NCI-H128 (cell line): Measurements from ENCODE around the gene EEF1G.
"Not testable (repeated sequence)": the region's sequence is repeated elsewhere in the genome, so short reads cannot be mapped to it uniquely, and the experiment has no call there.

ENCODE experiments used
- DNase-seq: peaks from one replicate; lab custom pipeline; 2025; ENCODE audit not compliant: unreplicated experiment; lab: John Stamatoyannopoulos, UW

The EEF1G gene

DNA sequence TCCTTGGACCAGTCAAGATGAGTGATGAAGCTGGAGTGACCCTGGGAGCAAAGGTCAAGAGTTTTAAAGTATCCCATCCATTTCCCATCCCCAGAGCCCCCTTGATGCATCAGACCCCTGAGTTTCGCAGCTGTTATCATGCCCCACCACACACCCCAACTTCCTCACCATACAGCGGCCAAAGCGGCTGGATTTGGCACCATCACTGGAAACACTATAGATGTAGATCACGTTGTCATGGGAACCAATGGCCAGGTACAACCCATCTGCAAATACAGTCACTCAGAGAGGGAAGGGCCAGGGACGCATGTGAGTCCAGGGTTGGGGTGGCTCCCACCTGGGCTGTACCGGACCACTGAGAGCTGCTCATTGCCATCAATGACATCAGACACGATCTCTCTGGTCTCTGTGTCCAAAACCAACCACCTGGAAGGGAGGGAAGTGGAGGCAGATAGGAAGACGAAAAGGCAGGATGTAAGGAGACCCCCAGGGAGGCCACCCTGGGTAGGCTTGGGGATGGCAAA, 30.1 kb upstream of the EEF1G start:
- DNase-seq, result no peak

GRCh38 chr11:62603072-62603408, 29.3 kb upstream of the EEF1G start:
- no peak for DNase-seq

DNA sequence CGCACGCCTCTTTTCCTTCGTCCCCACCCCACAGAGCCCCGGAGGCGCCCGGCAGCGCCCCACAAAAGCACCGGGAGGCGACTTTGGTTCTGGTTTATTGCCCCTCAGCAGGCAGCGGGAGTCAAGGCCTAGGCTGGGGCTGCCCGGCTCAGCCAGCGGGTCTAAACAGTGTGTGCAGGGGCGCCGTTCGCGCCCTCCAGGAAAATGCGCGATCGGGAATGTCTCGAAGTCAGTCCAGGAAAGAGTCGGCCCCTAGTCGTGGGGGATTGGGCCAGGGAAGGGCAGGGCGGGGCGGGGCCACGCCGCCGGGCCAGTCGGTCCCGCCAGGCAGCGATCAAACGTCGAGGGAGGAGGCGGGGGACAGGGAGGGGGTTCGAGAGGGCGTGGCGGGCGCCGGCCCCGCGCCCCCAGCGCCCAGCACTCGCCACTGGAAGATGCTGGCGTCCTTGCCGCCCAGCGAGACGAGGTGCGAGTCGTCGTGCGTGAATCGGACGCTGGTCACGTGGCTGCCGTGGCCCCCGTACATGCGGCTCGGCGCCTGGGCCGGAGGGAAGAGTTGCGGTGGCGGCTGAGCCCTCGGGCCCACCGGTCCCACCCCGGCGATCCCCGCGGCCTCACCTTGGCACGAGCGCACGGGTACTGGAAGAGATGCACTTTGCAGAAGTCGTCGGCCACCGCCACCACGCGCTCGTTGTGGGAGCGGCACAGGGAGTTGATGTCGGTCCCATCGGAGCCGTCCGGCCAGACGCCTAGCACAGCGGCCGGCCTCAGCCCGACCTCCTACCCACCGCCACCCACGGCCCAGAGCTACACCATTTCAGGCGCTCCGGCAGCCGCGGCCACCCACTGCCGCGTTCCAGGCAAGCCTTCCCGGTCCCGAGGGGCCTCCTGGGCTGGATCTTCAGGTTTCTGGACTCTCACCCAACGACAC, 28.7 kb upstream of the EEF1G start:
- DNase-seq, result no peak

DNA sequence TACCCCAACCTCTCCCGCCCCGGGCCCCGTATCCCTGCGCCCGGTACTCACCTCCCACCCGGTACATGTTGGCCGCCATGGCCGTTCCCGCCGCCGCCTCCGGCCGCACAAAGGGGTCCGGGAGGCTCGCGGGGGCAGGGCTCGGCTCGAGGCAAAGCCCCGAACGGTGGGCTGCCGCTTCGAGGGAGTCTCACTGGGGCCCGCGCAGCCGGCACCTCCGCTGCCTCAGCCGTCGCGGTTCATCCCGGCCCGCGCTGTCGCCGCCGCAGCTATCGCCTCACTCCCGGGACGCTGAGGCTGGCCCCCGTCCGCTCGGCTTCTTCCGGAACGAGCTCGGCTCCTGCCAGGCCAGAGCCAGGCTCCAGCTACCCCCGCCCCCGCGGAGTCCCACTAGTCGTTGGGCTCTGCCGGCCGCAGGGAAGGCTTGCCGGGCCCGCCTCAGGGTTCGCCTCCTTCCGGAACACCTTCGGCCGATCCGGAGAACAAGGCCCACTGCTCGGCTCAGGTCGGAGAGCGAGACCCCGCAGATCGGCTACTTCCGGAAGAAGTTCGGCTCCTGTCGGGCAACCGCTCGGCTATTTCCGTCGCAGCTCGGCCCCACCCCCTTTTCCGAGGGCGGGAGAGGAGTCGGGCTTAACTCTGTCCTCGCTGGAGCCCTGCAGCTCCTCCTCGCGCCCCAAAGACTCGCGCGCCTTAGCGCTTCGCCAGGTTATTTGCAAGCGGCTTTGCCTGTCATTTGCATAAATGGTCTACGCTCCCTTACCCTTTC, 27.9 kb upstream of the EEF1G start, which contains the start of gene MTA2:
Gene MTA2 (minus strand): TSS at position 494 of the 769 bp plus-strand sequence. CDS start 415 bp downstream, at position 79.
- DNase-seq, result peak; percentile 99

GRCh38 chr11:62601122-62601371, 27.4 kb upstream of the EEF1G start:
- no peak for DNase-seq

DNA sequence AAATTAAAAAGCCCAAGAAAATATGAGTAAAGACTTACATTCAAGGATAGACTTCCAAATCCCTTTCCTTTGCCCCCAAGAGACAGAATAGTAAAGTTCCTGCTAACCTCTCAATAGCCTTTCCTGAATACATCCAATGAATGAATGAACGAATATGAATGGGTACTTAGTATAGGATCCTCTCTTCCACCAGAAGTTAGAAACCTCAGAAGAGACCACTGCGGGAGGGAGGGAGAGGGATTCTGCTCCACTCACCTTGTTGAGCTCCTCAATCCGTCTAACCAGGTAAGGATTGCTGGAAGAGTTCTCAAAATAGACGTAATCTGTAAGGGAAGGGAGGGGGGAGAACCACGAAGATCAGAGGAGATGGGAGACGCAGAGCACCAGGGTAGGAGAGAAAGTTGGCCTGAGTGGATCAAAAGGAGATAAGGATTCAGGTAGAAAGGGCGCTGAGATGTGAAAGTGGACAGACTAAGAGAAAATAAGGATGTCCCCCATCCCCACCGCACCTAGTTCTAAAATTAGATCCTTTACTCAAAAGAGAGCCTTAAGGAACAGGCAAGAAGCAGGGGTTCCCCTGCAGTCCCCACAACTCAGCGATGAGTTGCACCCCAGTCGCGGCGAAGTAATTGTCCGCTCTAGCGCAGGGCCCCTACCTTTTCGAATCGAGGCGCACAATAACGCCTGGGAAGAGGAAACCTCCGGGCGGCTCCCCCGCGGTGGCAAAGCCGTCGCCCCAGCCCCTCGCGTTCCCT, 26.9 kb upstream of the EEF1G start:
- no peak for DNase-seq

DNA sequence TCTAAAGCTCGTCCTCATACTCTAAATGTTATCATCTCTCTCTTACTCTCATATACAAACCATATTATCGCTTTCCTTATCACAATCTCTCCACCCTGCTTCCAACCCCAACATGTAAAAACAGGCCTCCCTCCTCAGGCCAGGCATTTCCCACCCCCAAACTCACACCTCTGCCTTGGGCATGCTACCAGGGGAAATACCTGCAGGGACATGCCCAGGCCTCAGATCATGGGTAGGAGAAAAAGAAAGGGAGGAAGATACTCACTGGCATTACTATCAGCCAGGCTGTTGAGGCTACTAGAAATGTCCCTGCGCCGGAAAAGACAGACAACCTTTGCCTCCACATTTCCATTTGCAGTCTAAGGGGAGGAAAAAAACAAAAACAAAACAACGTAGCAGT, 26.2 kb upstream of the EEF1G start:
- no peak for DNase-seq

- DNase-seq, result peak; percentile 79
Measured at GRCh38 chr11:62599069-62599696, 25.5 kb upstream of the EEF1G start.

DNA sequence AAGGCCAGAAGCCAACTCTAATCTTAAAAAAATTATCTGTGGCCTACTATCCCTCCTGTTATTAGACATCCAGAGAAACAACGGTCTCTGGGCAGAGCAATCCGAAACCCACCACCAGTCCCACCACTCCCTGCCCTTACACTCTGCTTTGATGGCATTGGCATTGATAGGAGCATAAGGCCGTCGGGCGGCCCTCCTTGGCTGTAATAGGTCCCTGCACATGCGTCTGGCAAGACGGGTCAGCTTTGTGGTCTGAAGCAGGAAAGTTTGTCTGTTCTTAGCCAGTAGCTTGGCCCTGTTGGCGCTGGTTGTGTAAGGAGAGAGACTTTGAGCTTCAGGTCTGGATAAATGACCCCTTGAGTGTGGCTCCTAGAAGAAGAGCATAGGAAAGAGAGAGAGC, 21.4 kb upstream of the EEF1G start:
- DNase-seq, result no peak

- DNase-seq, result peak; percentile 23
Measured at GRCh38 chr11:62593434-62594044, 19.8 kb upstream of the EEF1G start.

DNA sequence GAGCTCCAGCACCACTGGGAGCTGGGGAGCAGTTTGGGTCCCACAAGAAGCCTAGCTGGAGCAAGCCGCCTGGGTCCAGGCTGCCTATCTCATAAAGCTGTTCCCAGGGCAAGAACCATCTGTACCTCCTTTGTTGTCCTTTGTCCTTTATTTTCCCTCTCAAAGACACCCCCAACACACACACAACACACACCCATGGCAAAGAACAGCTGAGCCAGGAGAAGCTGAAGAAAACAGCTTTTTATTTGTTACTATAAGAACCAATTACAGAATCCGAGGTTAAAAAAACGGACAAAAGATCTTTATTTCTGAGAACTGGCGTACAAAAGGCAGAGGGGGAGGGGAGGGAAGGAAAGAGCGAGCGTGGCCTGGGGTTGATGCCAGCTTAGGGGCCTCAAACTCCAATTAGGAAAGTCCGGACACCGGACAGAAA, 19.3 kb upstream of the EEF1G start:
- DNase-seq, result no peak

DNA sequence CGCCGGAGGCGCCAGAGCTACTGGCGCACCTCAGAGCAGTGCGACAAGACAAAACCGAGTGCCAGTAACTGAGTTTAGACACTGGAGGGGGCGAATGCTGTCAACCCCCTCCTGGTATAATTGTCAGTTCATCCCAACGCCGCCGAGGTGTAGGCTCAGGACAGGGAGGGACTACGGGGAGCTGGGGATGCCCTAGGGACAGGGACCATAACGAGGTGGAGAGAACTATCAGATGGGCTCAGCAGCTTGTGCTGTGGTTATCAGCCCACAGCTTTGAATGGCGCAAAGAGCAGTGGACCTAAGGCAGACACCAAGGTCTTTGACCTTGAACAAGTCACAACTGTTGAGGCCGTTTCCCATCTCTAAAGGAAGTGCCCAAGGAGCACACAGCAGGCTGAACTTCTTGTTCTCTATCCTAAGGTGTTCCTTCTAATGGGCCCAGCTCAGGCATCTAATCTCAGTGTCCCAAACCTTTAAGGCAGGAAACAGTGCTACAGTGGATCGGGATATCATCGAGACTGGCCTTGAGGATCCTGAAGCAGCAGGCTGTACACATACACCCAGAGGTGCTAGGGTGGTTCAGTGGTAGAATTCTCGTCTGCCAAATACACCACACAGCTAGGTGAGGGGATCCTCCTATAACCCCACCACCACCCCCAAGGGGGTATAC, 18.6 kb upstream of the EEF1G start:
- DNase-seq, result no peak

DNA sequence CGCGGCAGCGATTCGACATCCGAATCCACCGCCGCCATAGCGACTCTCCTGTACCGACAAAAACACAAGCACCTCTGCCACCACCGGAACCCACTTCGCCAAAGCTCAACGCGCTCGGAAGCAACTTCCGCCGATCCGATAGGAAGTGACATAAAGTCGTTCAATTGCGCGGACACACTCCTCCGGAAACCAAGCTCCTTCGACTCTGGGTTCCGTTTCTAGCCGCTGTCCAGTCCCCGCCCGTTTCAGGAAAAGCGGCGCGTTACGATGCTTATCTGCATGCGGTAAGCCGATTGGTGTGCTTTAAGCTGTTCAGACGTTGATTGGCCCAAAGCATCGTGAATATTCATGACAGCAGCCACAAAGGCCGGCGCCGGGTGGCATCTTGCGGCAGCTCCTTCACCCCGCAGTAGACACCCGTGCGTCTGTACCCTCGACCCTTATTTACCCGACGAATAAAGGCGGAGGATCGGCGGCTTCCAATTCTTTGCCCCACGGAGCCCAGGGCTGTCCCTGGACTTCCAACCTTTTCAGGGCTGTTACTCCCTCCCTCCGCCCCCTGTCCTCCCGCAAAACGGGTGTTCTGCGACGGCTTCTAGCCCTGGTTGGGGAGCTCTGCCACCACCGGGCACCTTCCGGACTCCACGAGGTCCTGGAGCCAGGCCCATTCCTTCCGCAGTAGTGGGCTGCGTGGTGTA, 17.9 kb upstream of the EEF1G start, which contains the start of gene TUT1:
Gene TUT1 (minus strand): TSS at position 76 of the 698 bp plus-strand sequence. CDS start 38 bp downstream, at position 38.
- DNase-seq, result peak; percentile 98

- DNase-seq, result no peak
Measured at GRCh38 chr11:62588966-62589637, 15.4 kb upstream of the EEF1G start.

GRCh38 chr11:62585356-62585755, 11.7 kb upstream of the EEF1G start:
- not testable (repeated sequence) for DNase-seq

GRCh38 chr11:62581735-62582134, 8.0 kb upstream of the EEF1G start:
- DNase-seq, result not testable (repeated sequence)

- no peak for DNase-seq
Measured at GRCh38 chr11:62580959-62581715, 7.4 kb upstream of the EEF1G start.

DNA sequence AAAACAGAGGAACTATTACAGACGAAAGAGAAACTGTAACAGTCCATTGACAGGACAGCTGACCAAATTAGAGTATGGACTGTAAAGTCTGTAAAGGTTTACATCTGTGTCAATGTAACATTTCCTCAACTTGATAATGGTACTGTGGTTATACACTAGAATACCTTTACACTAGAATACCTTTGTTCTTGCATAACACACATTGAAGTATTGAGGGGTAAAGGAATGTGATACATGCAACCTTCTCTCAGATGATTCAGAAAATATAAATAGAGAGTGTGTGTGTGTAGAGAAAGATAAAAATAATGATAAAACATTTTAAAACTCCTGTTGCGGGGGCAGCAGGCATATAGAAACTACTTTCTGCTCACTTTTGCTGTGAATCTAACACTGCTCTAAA, 5.6 kb upstream of the EEF1G start:
- no peak for DNase-seq
